Cerebellar nuclear complex (tissue), 1 donor: ENCODE data around the gene KDM4C.
A peak's percentile ranks its signal among the peaks of the same experiment; 100 is the strongest.

Experiments
- DNase-seq, 2 experiments: peaks; one replicate each; lab custom pipeline; 2025; lab: John Stamatoyannopoulos, UW

KDM4C gene

DNA sequence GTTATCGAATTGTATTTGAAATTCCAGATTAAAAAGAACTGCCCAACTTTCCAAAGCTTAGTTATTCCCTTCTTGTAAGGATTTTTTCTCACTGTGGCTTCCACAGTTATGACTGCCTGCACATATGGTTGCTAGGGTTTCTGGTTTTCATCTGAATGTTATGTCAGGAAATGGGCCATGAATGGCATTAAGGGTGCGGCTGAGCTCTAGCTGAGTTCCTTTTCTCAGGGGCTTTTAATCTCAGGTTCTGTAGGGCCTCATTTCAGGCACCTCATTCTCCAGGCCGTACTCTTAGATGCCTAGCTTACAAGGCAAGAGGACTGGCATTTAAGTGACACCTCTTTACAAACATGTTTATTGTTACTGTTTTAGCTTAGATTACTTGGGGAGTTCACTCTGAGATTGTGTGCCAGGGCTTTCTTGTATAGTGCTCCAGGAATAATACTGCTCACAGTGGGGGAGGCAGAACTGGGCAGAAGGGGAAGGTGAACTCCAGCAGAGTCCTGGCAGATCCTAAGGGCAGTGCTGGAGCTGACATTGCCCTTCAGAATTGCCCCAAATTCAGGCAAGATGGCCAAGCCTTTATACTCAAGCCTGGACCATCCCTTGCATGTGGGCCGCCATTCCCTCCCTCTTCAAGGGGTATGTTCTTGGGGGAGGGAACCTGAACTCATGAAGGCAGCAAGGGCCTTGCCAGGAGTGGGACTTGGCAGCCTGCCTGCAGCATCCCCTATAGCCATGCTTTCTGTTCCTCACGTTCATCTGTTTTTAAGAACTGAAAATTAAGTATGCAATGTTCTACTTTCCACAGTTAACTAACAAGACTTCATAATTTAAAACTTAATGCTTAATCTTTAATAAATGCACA, 111.5 kb downstream of the KDM4C start:
- peak; percentile 67 to 83 for DNase-seq

DNA sequence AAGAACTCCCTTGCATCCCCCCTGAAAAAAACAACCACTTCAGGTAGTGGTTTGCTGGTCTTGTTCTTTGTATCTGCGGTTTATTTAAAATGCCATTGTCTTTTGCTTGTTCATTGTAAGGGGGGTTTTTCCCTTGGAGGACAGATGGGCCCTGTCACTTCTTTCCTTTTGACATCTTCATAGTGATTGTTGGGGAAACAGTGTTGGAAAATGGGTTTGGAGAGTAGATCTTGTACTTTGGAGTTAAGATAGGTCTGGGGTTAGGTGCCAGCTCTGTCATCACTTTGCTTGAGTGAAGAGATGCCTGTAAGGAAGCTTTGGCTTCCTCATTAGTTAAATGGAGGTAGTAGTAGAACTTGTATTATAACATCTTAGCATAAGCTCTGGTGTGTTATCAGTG, 112.4 kb downstream of the KDM4C start:
- DNase-seq: no peak

DNA sequence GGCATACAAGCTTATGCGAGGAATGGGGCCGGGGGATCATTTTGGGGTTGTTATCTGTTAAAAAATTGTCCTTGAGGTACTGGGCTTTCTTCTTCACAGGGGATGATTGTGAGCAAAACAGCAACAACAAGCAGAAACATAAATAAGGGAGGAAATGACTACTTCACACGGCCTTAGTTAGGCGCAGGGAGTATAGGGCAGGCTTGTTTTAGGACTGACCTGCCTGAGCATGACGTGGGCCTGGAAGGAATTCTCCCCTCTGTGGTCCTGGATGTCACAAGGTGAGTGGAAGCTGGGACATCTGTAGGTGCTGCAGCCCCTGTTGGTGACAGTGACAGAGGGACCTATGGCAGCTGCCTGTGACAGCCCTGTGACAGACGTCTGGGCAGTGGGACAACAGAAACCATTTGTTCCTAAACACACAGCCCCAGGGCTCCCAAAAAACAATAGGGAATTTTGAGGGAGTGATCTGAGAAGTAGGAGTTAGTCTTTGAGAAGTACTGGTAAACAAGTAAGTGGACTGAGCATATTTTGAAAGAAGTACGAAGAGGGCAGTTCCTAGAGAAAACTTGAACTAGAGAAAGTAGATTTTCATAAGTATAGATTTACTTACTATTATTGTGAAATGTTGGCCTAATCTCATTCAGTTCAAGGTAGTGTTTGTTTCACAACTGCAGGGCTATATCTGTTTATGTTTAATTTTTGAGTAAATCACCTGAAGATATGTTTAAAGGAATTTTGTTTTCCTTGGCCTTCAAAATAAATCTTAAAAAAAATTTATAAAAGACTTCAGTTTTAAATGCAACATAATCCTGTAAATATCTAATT, 113.1 kb downstream of the KDM4C start:
- DNase-seq: no peak

DNA sequence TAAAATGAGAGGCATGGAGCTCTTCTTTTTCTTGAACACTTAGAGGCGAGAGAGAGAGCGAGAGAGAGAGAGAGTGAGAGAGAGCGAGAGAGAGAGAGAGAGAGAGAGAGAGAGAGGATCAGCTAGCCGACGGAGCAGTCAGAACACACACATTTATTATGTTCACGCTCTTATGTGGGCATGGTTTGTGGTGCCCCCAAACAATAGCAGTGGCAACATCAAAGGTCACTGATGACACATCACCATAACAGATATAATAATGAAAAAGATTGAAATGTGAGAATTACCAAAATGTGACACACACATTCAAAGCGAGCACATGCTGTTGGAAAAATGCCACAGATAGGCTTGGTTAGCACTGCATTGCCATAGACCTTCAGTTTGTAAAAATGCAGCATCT, 116.1 kb downstream of the KDM4C start:
- DNase-seq: peak in 1 of 2 experiments; percentile 24

DNA sequence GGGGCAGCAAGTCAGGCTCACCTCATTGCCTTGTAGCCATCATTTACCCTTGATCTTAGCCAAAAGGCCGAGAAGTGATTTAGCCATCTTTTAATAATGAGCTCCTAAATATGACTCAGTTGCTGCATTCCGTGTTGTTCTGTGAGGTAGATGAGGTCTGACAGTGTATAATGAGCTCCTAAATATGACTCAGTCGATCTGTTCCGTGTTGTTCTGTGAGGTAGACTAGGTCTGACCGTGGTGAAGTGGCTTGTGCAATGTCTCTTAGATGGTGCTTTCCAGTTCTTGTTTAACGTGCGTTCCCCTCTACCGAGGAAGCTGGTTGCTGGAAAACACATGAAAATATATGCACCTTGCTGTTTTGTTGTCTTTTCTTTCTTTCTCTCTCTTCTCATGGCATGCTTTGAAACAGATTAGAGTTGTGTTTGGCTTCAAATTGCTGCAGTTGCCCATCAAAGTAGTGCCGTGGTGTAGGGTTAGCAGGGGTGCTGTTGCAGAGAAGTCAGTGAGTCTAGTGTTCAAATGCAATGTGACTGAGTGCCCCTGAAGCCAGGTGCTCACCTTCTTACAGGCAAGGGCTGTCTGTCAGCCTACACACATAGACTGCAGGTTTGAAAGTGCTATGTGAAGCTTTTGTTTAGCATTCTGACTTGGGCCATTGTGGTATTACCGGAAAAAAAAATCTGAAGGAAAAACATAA, 118.6 kb downstream of the KDM4C start:
- no peak for DNase-seq

DNA sequence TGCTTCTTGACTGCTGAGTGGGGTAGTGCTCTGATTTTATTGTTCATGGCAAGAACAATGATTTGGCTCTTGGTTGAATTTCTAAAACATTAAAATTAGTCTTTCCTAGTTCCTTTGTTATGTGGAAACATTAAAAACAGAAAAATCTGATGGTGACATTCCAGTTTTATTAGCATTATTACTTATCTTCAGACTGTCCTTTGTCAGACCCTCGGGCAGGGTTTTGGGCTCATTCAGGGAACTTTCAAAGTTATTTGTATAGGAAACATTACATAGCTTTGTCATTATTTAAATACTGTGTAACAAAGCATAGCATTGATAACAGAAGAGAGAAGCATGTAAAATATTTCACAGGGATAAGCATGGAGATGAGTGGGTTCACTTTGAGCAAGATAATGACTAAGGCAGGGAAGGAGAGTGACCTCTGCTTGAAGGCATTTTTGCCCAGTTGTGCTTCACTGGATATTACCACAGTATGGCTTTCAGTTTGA, 119.9 kb downstream of the KDM4C start:
- no peak for DNase-seq

DNA sequence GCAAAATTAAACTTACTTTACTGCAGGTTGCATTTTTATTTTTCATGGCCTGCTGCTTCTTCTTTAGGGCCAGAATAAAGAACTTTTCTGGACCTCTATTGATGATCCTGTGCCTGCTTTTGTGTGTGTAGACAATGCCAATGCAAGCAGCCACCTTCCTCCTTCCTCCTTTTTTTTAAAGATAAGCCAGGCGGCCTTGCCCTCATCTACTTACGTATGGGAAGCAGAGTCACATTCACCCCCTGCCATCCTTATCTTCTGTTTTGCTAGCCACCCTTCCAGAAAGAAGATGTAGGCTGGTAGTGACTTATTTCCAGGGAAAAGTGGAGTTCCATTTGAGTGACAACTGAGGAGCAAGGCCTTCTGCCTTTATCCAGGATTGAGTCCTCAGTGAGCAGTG, 122.9 kb downstream of the KDM4C start:
- DNase-seq: no peak

DNA sequence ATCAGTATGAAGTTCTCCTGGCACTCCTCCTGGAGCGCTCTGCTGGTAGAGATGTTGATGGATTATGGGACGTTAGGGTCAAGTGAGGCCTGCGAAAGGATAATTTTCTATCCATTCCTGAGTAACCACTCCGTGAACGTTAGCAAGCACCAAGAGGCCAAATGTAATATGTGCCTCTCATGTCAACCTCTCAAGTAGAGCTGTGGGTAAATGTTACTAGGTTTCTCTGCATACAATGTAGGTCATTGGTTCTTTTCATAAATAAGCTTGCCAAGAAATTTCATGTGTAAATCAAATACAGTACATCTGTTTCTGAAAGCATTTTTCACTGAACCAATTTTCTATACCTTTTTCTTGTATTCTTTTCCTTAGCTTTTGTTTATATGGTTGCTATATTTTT, 126.3 kb downstream of the KDM4C start:
- no peak for DNase-seq

DNA sequence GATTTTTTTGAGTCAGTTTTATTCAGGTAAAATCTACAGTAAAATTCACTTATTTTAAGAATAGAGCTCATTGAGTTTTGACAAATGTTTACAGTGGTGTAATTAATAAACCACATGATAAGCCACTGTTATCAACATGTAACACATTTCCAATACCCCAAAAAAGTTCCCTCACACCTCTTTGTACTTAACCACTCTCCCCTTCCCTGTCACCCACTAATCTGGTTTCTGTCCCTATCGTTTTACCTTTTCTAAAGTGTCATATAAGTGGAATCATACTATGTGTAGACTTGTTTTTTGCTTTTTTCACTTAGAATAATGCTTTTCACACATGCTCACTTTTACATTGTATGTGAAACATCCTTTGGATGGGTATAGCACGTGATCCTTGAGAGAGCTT, 127.2 kb downstream of the KDM4C start:
- no peak for DNase-seq

DNA sequence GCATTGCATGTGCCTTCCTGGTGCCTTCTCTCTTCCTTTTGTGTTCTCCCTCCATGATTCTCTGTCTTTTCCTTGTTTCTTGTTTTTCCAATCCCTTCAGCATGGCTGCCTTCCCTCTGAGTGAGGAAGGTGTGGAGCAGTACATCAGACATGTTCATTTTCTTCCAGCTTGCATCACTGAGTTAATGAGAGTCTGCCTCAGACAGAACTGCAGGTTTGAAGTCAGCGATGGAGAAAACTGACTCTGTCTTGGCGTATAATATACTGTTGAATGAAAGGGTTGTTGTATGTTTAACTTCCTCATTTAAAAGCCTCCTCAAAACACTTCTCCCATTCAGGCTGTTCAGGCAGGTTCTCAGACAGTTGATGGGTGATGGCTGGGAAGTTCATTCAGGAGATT, 129.3 kb downstream of the KDM4C start:
- DNase-seq: no peak

DNA sequence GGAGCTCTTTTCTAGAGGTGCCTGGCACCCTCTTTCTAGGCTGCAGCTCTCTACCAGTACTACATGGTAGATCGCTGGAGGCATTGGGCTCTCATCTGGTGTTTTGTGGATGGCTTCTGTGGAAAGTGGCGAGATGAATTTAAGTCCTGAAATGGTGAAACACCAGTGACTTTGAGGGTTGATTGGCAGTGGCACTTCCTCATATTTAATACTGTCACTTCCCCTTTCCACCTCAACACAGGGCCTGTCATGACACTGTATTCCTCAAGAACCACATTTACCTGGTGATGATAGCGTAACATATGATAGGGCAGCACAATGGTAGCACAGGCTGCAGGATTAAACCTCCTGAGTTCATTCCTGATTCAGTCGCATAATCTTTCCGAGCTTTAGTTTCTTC, 132.1 kb downstream of the KDM4C start:
- DNase-seq: no peak

DNA sequence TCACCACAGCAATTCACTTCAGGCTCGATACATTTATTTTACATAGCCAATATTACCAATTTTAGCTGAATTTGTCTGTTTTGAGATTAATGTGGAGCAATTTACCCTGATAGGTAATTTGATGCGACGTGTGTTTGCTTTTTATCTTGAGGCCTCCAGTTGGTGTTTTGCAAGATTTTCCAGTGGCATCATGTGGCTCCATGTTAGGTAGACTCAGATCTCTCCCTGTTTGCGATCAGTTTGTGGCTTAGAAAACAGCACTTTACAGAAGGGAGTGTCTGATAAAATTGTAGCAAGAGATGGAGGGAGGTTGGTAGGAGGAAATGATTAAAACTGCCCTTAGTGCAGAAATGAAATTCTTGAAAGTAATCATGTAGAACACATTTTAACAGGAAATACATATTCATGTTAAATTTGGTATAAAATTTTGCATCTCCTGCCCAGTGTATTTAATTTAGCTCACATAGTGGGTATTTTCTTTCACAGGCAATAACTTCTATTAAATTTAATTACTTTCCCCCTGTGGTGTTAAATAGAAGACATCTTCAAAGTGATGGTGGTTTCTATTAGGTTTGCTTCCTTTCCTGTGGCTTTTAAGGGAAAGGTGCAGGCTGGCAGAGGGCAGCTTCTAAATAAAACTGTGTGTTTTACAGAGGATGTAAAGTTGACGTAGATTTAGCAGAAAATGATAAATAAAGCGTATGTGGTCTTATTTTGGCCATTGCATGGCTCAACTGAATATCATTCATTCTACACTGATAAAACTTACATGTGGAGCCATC, 135.8 kb downstream of the KDM4C start:
- no peak for DNase-seq

DNA sequence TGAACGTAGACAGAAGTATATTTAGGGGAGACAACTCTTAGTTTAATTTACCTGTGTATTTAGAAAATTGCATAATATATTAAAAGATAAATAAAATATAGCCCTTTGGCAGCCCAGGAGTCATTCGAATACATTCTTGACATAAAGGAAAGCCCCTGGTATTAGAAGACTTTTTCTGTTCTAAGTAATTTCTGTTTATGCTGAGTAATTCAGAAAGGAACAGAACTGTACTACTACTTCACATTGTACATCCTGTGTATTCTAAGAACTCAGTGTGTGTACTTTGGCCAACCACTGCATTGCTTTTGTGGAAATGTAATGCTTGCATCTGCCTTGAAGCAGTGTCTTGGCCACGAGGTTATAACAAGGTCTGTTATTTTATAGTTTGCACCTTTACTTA, 136.4 kb downstream of the KDM4C start:
- no peak for DNase-seq

DNA sequence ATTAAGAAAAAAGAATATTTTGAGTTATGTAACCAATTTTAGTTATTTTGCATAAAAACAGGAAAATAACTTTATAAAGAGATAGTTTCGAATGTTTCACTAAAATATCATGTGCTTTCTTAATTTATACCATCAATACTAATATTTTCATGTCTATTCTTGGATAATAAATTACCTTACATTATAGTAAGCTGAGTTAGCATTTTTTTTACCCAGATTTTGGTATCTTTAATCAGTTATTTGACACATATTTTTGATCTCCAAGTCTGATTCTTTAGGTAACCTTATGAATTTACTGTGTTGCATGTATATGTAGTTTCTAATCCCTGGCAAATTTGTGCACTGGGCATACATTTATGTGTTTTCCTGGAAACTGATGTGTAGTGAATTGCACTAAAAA, 138.0 kb downstream of the KDM4C start:
- no peak for DNase-seq

DNA sequence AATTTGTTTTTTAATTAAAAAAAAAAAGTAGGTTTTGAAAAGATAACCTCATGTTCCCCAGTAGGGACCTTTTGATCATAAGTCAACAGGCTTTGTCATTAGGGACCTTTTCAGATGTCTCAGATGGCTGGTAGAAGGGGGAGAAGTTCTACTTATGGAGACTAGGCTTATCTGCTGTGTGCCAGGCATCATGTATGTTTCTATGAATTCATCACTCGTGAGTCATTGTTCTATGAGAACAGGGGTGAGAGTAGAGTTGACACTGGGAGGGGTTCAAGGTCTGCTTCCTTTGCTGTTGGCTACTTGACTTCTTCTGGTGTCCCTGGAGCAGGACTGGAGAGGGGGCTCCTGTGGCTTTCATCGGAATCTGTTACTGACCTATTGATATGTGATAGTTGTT, 138.8 kb downstream of the KDM4C start:
- DNase-seq: no peak

DNA sequence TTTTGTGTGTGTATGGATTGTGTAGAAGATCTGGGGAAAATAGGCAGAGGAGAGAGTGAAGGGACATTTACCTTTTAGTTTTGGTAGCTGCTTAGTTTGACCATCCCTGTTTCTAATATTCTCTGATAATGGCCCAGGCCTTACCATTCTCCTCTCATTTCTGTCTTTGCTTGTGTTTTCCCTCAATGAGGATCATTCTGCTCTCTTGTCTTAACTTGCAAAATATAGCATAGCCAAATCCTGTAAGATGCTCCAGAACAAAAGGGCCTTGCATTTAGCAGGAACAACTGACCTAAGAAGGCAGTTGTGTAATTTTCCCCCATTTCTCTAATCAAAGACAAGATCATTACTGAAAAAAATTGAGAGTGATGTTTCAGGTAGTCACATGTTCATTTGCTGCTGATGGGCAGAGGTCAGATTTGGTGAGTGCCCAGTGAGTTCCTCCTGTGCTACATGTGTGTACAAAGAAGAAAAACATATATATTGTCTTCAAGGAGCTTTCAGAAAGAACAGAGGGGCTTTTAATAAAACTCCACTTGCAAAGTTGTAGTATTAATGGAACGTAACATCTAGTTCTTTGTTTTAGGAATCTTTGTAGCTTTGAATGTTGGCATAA, 139.5 kb downstream of the KDM4C start:
- DNase-seq: no peak

DNA sequence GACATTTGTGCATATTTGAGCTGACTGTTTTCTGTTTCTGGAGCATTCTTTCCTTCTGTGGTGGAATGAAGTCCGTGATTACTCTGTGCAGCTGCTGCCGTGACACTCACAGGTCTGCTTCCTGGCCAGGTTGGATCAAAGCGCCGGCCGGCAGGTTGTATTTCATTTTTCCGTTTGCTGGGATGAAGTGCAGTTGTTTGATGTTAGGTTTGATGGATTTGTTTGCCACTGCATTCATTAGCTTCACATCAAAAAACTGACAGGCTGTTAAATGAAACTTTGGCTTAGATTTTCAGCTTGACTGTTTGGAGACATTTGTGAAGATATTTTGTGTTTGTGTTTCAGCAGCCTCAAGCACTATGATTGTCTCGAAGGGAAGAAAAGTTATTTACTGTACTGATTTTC, 140.1 kb downstream of the KDM4C start:
- DNase-seq: peak in 1 of 2 experiments; percentile 53

DNA sequence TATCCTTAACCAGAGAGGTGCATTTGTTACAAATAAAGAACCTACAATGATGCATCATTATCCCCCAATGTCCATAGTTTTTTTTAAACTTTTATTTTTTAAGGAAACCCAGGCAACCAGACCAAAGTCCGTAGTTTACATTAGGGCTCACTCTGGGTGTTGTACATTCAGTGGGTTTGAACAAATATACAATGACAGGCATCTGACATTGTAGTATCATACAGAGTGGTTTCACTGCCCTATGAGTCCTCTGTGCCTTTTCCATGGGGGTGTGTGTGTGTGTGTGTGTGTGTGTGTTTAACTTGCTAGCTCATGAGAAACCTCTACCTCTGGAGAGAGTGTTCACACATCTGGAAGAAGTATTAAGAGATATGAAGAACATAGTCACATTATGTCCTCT, 141.5 kb downstream of the KDM4C start:
- no peak for DNase-seq

DNA sequence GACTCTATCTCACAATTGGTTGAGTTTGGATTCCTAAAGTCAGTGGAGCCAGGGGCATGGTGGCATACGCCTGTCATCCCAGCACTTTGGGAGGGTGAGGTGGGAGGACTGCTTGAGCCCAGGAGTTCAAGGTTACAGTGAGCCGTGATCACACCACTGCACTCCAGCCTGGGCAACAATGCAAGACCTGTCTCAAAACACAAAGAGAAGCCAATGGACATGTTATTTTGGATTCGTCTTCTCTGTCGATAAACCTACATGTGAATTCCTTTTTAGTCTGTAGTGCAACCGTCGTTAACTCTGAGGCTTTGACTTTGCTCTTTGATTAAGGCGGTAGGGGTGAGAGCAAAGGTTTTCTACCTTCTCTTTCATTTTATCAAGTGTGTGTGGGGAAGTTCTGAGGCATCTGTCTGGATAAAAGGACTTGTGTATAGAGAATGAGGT, 142.7 kb downstream of the KDM4C start:
- no peak for DNase-seq

DNA sequence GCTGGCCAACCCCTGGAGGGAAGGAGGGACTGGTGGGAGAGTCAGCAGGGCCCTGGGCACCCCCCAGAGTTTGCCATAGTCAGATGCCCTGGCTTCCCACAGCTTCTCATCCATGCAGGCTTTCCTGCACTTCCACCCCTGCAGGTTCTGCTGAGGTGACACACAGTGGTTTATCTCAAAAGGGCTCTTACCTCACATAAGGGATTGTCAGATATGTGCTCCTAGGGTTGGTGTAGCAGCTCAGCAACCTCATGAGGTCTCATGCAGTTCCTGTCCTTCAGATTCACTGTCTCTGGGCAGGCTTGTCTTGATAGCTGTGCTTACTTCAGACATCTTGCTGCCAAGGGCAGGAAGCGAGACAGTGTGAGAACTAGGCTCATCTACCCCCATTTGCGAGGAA, 143.4 kb downstream of the KDM4C start:
- DNase-seq: no peak

DNA sequence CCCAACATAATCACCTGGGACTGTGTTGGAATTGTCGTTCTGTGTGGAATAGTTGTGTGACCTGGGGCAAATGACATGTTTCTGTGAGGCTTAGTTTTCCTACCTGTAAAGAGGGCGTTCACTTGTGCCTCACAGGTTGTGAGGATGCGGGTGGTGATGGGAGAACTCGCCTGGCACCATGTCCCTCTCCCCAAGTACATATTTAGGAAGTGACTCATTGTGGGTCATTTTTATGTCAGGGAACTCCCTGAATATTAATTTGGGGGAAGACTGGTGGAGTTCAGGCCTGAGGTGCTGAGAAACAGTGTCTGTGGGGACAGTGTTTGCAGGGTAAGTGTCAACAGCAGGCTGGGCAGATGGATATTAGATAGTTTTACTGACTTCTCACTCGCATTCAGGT, 144.7 kb downstream of the KDM4C start:
- DNase-seq: no peak
